Tibial nerve (tissue), 4 donors: ENCODE measurements around the gene TNKS2. TPM values are rescaled to one million over a fixed set of nuclear protein-coding genes. Genes with fewer than 3 reads are reported as not detected.

Source experiments
- DNase-seq, 2 donors: peaks; one replicate each; pipeline ENCODE4 v3.0.0-alpha.2; 2019; ENCODE audit warnings: low spot score in 2 of 2
- H3K27ac ChIP-seq, 4 donors: fragments of 200-600 bp; sonication (generic) in 3 of 4; one replicate each; pipeline ENCODE4 v1.5.1; 2017 to 2019; ENCODE audit warnings: mild to moderate bottlenecking in 1 of 4
- H3K27me3 ChIP-seq, 2 donors: fragments of 200-600 bp; sonication (generic) in 1 of 2; one replicate each; pipeline versions ENCODE4 v1.5.1 to v1.6.0; 2017 to 2019
- H3K36me3 ChIP-seq, 3 donors: fragments of 200-600 bp; sonication (generic); one replicate each; pipeline ENCODE4 v1.5.1; 2018 to 2019
- H3K4me1 ChIP-seq, 4 donors: fragments of 200-600 bp; sonication (generic) in 3 of 4; one replicate each; pipeline ENCODE4 v1.5.1; 2017 to 2019
- H3K4me3 ChIP-seq, 4 donors: fragments of 200-600 bp; sonication (generic) in 3 of 4; one replicate each; pipeline ENCODE4 v1.5.1; 2017 to 2019; ENCODE audit warnings: mild to moderate bottlenecking in 1 of 4, moderate library complexity in 1 of 4
- H3K9me3 ChIP-seq, 4 donors: fragments of 200-600 bp; sonication (generic) in 3 of 4; one replicate each; pipeline ENCODE4 v1.5.1; 2017 to 2019
- CTCF ChIP-seq, 5 experiments: fragments of 200-600 bp in 3 of 5; fragments of 450-650 bp in 2 of 5; sonication (generic) in 3 of 5; IDR thresholded peaks; one replicate each; pipeline ENCODE4 v1.5.1; 2016 to 2019; ENCODE audit warnings: antibody characterized with exemption in 5 of 5, mild to moderate bottlenecking in 3 of 5, moderate library complexity in 2 of 5
- EP300 ChIP-seq, 2 donors: sonication (generic); formaldehyde crosslinking; IDR thresholded peaks; one replicate each; pipeline ENCODE4 v1.6.1; 2017; ENCODE audit warnings: antibody characterized with exemption in 2 of 2, mild to moderate bottlenecking in 1 of 2
- POLR2A ChIP-seq, 2 donors: fragments of 450-650 bp; IDR thresholded peaks; one replicate each; pipeline ENCODE4 v1.6.1; 2017; ENCODE audit warnings: antibody characterized with exemption in 2 of 2, mild to moderate bottlenecking in 2 of 2, moderate library complexity in 2 of 2
- WGBS, 2 donors: methylation state at CpG; one replicate each; pipeline ENCODE4 v1.1.5; 2018; 5-methylcytosine and 5-hydroxymethylcytosine counted together
- total RNA-seq, 4 donors: library from RNA; depleted of rRNA; stranded (reverse); fragments of >200 nt; gene quantifications; one replicate each; pipeline ENCODE4 v1.1.0, GENCODE V29; 2016

Gene TNKS2
- total RNA-seq, 4 donors from 2014 or later: 47.7 to 60.7 (median 54.0) TPM

GRCh38 chr10:91907033-91907594 lies 108.9 kb downstream of the TNKS2 start:
- no peak for TF ChIP-seq POLR2A (IDR thresholded peaks at IDR 0.05)
- TF ChIP-seq EP300 (IDR thresholded peaks at IDR 0.05): no peak
- no peak for TF ChIP-seq CTCF (IDR thresholded peaks at IDR 0.05)
- H3K4me3 ChIP-seq: no peak overlapping the region
- H3K4me1 ChIP-seq: peaks cover 0 to 21% (median 2%) of the 10 kb centered on the region in 4 donors
- H3K9me3 ChIP-seq: no peaks in the 10 kb centered on the region
- WGBS, 2 donors: 71 to 82% methylated on average over 5 of the region's 5 CpGs
- DNase-seq: no peak
- peaks cover 0 to 4% (median 0%) of the 10 kb centered on the region in 3 donors for H3K36me3 ChIP-seq
- peak overlapping the region in 2 of 4 donors; percentile 80 to 87 for H3K27ac ChIP-seq
- H3K27me3 ChIP-seq: no peaks in the 10 kb centered on the region

DNA sequence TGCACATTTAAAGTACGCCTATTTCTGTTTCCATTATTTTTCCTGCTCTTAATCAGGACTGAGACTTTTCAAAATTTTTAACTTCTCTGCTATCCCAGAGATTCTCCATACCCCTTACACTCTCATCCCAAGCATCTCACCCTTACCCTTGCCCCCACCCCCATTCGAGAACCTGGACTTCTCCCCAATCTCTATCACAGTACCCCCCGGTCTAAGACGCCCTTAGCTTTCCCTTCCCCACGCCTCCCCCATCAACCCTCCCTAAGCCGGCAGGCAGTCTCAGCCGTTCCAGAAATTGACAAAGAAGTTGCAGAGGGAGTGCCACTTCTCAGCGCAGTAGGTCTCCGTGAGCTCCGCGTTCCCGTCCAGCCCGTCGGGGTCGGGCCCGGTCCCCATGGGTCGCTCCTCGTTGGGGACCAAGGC lies 109.7 kb downstream of the TNKS2 start:
- 3 to 5% methylated on average over 12 to 18 of the region's 18 CpGs for WGBS, 2 donors
- Histone ChIP-seq H3K4me3 (peak overlapping the region; percentile 75 to 86 (median 80)), H3K4me1 (peaks cover 0 to 21% (median 2%) of the 10 kb centered on the region in 4 donors), H3K27me3 (no peaks in the 10 kb centered on the region), H3K27ac (peak overlapping the region; percentile 69 to 87 (median 80)), H3K9me3 (peaks cover 0 to under 1% (median 0%) of the 10 kb centered on the region in 4 donors), H3K36me3 (peaks cover 0 to 4% (median 0%) of the 10 kb centered on the region in 3 donors)
- TF ChIP-seq CTCF (IDR thresholded peaks at IDR 0.05): no peak
- TF ChIP-seq EP300 (IDR thresholded peaks at IDR 0.05): no peak
- TF ChIP-seq POLR2A (IDR thresholded peaks at IDR 0.05): no peak
- no peak for DNase-seq

DNA sequence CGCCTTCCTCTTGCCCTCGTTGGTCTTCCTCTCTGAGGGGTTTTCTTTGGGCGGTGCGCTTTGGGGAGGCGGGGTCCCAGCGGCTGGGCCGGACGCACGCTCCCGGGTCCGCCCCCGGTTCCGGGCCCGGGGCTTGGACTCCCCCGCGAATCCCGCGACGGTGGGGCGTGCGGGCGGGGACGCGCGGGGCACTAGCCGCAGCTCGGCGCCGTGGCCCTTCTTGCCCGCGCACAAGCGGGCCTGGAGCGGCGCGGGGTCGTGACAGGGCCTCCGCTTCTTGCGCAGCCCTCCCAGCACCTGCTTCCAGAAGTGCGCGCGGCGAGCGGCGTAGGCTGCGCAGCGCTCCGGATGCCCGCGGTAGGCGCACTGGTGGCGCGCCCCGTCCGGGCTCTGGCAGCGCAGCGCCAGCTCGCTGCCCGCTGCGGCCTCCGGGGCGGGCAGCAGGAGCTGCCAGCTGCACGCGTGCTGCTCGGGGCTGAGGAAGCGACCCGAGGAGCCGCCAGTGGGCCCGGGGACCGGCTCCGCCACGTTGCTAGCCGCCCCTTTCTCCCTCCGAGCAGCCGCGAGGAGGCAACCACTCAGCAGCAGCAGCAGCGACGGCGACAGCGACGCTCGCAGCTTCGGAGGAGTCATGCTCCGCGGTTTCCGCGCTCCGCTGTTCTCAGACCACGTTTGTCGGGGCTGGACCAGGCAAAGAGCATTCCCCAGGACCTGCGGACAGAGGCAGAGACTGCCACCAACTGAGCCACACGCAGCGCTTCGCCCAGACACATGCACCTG lies 110.3 kb downstream of the TNKS2 start:
- Histone ChIP-seq H3K4me1 (peaks cover 0 to 21% (median 2%) of the 10 kb centered on the region in 4 donors), H3K9me3 (peaks cover 0 to 5% (median 0%) of the 10 kb centered on the region in 4 donors), H3K36me3 (peaks cover 0 to 4% (median 0%) of the 10 kb centered on the region in 3 donors), H3K27me3 (no peaks in the 10 kb centered on the region), H3K4me3 (peak overlapping the region; percentile 75 to 86 (median 80)), H3K27ac (peak overlapping the region; percentile 69 to 87 (median 80))
- peak; percentile 30 to 38 for DNase-seq
- TF ChIP-seq CTCF (IDR thresholded peaks at IDR 0.05) (peak in 4 of 5 experiments; percentile 10 to 59 (median 30)), POLR2A (IDR thresholded peaks at IDR 0.05) (peak in 1 of 2 donors; percentile 0), EP300 (IDR thresholded peaks at IDR 0.05) (no peak)
- 0% methylated on average over 34 to 57 of the region's 93 CpGs for WGBS, 2 donors

DNA sequence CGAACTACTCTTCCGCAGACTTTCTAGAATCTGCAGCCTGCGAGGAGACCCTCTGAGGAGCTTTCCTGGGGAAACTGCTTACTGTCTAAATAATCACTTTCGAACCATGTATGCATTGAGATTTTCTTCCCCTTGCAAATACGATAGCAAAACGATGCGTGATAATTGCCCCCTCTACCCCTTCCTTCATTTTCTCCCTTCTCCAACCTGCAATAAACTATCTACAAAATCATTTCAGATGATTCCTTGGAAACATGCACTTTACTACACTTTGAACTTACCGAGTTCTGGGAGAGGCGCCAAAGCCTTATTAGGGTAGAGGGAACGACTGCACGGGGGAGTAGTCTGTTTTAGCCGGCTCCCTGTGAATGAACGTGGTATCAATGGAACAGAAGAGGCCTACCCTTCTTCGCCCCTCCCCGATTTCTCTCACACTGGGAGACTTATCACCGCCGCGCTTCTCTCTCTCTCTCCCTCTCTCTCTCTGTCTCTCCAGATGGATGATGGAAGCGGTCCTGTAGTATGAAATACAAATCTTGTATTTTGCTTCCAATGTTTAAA lies 111.0 kb downstream of the TNKS2 start, which contains the start of gene FGFBP3:
Gene FGFBP3 (minus strand): TSS at position 370 of the 561 bp plus-strand sequence. CDS start 517 bp downstream, outside the sequence.
- no peaks in the 10 kb centered on the region for H3K27me3 ChIP-seq
- peak in 1 of 2 donors; percentile 19 for DNase-seq
- peaks cover 0 to 4% (median 0%) of the 10 kb centered on the region in 3 donors for H3K36me3 ChIP-seq
- H3K27ac ChIP-seq: peak within 1 kb of the TSS; percentile 69 to 87 (median 80)
- peak in 1 of 5 experiments; percentile 4 for TF ChIP-seq CTCF (IDR thresholded peaks at IDR 0.05)
- TF ChIP-seq EP300 (IDR thresholded peaks at IDR 0.05): no peak
- peak within 1 kb of the TSS; percentile 75 to 86 (median 80) for H3K4me3 ChIP-seq
- peaks cover 0 to 21% (median 2%) of the 10 kb centered on the region in 4 donors for H3K4me1 ChIP-seq
- WGBS, 2 donors: 0% methylated on average over 19 of the region's 19 CpGs
- peaks cover 0 to 5% (median 0%) of the 10 kb centered on the region in 4 donors for H3K9me3 ChIP-seq
